GM06990 (cell line): ENCODE data around the gene BAZ2A.

Source experiments
- DNase-seq: peaks from one replicate; pipeline ENCODE4 v3.0.0-alpha.2; 2011; ENCODE audit not compliant: insufficient read length; ENCODE audit errors: extremely low read depth
- H3K27me3 ChIP-seq: replicated peaks from 2 replicates; pipeline ENCODE4 v1.6.0; 2011; ENCODE audit warnings: low read length; ENCODE audit not compliant: control insufficient read depth, insufficient read depth
- H3K36me3 ChIP-seq: 2 replicates; pipeline ENCODE4 v1.5.1; 2011; ENCODE audit warnings: low read length; ENCODE audit not compliant: control insufficient read depth, insufficient read depth
- H3K4me3 ChIP-seq: replicated peaks from 2 replicates; pipeline ENCODE4 v1.5.1; 2011; ENCODE audit warnings: low read depth, mild to moderate bottlenecking, control low read depth, low read length
- TF ChIP-seq, protein P1 (sequence below): IDR thresholded peaks from 2 replicates; pipeline ENCODE4 v1.5.1; 2011; ENCODE audit warnings: low read length, control low read depth, mild to moderate bottlenecking, inconsistent platforms; ENCODE audit not compliant: insufficient read depth, poor library complexity, severe bottlenecking

The BAZ2A gene

DNA sequence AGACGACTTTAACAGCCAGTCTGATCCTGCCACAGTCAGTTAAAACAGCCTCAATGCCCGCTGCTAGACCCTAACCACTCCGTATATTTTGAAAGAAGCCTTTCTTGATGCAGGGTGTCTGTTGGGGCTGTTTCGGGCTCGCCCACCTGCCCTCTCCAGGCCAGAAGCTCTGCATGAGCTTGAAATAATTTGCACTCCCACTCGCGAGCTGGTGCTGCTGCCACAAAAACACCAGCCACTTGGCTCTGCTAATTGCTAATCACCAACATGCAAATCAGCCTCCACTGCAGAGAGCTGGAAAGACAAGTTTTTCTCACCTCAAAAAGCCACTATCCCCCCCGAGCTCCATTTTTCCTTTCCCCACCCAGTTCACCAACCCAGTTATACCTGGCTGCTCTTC lies 15.5 kb downstream of the BAZ2A start:
- no peak for DNase-seq
- TF ChIP-seq, protein P1, sequence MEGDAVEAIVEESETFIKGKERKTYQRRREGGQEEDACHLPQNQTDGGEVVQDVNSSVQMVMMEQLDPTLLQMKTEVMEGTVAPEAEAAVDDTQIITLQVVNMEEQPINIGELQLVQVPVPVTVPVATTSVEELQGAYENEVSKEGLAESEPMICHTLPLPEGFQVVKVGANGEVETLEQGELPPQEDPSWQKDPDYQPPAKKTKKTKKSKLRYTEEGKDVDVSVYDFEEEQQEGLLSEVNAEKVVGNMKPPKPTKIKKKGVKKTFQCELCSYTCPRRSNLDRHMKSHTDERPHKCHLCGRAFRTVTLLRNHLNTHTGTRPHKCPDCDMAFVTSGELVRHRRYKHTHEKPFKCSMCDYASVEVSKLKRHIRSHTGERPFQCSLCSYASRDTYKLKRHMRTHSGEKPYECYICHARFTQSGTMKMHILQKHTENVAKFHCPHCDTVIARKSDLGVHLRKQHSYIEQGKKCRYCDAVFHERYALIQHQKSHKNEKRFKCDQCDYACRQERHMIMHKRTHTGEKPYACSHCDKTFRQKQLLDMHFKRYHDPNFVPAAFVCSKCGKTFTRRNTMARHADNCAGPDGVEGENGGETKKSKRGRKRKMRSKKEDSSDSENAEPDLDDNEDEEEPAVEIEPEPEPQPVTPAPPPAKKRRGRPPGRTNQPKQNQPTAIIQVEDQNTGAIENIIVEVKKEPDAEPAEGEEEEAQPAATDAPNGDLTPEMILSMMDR, result no peak
- H3K4me3 ChIP-seq, result no peak overlapping the region
- peaks cover 52% of the 10 kb centered on the region for H3K36me3 ChIP-seq
- H3K27me3 ChIP-seq, result no peaks in the 10 kb centered on the region

GRCh38 chr12:56604355-56604754 lies 25.8 kb downstream of the BAZ2A start:
- Histone ChIP-seq H3K27me3 (no peaks in the 10 kb centered on the region), H3K4me3 (no peak overlapping the region), H3K36me3 (peaks cover 56% of the 10 kb centered on the region)
- no peak for DNase-seq
- TF ChIP-seq, protein P1, result no peak

- Histone ChIP-seq H3K27me3 (no peaks in the 10 kb centered on the region), H3K36me3 (peaks cover 58% of the 10 kb centered on the region), H3K4me3 (no peak overlapping the region)
- TF ChIP-seq, protein P1, result no peak
- DNase-seq, result no peak
These were observed 27.9 kb downstream of the BAZ2A start for GRCh38 chr12:56602239-56602638.

DNA sequence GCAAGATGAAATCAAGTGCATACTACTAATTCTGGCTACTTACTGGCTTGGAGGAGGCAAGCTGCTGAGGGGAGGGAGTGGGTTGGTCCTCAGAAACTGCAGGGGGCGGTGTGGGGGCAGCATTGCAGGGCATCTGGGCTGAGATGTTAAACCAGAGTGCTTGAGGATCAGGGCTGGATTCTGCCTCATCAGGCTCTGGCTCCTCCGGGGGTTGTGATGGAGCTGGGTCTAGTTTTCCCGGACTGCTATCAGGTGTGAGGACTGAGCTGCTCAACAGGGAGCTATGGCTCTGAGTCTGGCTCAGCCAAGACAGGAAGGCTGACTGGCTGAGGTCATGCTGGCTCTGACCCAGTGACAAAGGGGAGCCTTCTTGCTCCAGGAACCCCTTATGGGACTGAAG lies 28.6 kb downstream of the BAZ2A start:
- TF ChIP-seq, protein P1, result peak; percentile 36
- no peaks in the 10 kb centered on the region for H3K27me3 ChIP-seq
- H3K36me3 ChIP-seq, result peaks cover 59% of the 10 kb centered on the region
- no peak for DNase-seq
- H3K4me3 ChIP-seq, result no peak overlapping the region

DNA sequence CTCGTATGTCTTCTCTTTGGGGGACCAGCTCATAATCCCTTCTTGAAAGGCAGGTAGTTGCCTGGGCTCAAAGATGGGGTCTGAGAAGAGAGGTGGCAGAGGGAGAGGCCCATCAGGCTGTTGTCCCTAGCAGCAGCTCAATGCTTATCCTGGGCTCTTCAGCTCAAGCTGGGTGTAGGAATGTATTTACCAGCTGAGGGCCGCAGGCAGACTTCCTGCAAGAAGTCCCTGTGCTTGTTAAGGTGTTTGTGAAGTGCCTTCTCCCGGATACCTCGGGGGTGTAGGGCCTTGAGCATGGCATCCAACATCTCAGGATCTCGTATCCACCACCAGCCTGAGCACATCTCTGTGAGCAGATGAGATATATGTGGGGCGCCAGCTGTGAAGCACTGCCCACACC lies 29.4 kb downstream of the BAZ2A start:
- TF ChIP-seq, protein P1, result no peak

DNA sequence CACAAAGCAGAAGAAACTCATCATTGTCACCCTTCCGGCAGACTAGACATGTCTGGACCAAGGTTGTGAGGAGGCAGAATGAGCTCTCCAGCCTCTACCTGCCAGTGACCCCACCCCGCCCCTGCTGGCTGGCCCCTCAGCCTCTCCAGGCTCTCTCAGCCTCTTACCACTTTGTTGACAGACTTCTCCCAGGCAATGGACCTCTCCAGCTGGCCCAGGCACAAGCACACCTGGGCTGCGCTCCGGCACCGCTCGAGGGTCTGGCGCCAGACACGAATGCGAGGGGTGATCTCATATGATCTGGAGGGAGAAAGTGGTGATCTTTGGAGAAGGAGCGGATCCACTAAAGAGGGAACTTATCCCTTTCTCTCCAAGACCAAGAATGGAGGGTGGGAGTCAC lies 30.3 kb downstream of the BAZ2A start:
- TF ChIP-seq, protein P1, result no peak
- Histone ChIP-seq H3K4me3 (no peak overlapping the region), H3K36me3 (peaks cover 51% of the 10 kb centered on the region), H3K27me3 (no peaks in the 10 kb centered on the region)
- DNase-seq, result no peak

More for the DNA sequence above, 29.4 kb downstream of the BAZ2A start:
- no peak overlapping the region for H3K4me3 ChIP-seq
- H3K27me3 ChIP-seq, result no peaks in the 10 kb centered on the region
- DNase-seq, result no peak
- H3K36me3 ChIP-seq, result peaks cover 57% of the 10 kb centered on the region
